GM19238 (cell line): ENCODE results near the gene PLCB3.
A peak's percentile ranks its signal among the peaks of the same experiment; 100 is the strongest.
"Not testable (repeated sequence)": the region's sequence is repeated elsewhere in the genome, so short reads cannot be mapped to it uniquely, and the experiment has no call there.

Experiments used
- DNase-seq: peaks from one replicate; pipeline ENCODE4 v3.0.0; 2011; ENCODE audit warnings: low spot score; ENCODE audit not compliant: insufficient read length

Gene PLCB3

DNA sequence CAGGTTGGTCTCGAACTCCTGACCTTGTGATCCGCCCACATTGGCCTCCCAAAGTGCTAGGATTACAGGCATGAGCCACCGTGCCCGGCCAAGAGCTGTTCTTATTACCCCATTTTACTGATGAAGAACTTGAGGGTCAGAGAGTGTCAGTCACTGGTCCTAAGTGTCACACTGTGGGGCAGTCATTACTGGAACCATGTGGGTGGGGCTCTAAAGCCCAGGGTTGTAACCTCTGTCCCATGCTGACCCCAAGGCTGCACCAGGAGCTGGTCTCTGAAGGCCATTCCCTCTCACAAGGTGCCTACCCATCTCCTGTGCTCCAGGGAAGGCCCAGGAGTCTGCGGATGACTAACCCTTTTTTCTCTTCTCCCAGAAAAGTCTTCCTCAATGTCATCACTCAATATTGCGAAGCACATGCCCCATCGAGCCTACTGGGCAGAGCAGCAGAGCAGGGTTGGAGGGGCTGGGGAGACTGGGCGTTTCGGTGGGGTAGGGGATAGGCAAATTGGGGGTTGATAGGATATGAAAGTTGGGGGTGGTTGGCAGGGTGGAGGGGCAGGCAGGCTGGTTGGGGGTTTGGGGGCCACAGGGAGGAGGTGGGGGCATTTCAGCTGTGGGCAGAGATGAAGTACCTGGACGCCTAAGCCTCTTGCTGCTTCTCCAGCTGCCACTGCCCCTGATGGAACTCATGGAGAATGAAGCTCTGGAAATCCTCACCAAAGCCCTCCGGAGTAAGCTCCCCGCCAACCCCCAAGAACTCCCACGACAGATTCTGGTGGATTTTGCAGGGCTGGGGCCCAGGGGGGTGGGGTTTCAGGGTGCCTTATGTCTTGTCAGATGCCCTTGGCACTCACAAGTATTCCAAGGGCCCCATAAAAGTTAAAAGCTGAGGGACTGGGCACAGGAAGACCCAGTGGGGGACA is 52.0 kb downstream of the PLCB3 start:
- DNase-seq, result no peak

DNA sequence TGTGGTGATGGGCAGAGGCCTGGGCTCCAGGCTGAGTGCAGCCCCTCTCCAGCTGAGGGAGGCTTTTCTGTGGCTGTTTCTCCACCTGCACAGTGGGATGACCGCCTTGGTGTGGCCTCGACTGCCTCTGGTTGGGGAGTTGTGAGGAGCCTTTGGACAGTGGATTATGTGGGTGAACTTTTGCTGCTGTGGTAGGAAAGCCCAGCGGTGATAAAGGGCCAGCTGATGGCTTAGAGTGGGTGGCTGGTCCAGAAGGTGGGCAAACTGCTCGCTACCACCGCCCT is 52.6 kb downstream of the PLCB3 start:
- no peak for DNase-seq

DNA sequence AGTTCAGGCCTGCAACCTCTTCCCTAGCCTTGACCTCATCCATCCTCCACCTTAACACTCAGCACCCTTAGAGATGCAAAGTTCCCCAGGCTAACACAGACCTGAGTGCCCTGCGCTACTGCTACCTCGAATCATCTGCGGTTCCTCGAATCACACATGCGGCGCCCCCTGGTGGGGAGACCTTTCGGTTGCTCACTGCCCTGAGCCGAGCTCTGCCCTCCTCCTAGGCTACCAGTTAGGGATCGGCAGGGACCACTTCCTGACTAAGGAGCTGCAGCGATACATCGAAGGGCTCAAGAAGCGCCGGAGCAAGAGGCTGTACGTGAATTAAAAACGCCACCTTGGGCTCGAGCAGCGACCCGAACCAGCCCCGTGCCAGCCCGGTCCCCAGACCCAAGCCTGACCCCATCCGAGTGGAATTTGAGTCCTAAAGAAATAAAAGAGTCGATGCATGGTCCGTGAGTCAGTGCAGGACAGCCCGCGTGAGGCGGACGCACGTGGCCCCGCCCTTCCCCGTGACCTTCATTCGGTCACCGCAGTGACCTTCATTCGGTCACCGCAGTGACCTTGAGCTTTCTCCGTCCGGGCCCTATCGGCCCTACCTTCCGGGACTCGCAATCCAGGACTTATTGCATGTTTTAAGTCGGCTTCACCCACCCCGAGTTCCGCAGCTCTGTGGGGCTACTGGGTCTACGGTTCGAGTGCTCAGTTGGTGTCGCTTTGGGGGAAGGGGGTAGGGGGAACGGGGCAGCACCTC is 53.2 kb downstream of the PLCB3 start:
- peak; percentile 93 for DNase-seq

DNA sequence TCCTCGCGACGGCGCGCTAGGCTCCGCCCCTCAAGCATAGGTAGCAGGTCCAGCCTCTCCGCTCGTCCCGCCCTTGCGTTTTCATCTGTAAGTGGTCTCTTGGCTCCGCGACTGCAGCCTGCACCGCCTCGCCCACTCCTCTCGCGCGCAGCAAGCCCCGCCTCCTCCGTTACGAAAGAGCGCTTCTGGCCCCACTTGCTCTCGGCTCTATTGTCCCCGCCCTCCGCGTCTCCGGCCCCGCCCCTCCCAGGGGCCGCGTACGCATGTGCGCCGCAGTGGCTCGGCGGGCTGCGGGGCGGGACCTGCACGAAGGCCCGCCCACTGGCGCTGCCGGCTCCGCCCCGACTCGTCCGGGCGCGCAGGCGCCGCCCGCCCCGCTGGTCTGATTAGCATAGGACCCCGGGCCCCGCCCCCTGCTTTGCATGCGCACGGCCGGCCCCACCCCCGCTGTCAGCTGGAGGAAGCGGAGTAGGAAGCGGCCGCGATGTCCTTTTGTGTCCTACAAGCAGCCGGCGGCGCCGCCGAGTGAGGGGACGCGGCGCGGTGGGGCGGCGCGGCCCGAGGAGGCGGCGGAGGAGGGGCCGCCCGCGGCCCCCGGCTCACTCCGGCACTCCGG is 53.9 kb downstream of the PLCB3 start, which contains the start of gene ESRRA:
TSS of gene ESRRA (plus strand) at position 450 of the 616 bp plus-strand sequence. CDS start 1,656 bp downstream, outside the sequence.
- peak; percentile 98 for DNase-seq

DNA sequence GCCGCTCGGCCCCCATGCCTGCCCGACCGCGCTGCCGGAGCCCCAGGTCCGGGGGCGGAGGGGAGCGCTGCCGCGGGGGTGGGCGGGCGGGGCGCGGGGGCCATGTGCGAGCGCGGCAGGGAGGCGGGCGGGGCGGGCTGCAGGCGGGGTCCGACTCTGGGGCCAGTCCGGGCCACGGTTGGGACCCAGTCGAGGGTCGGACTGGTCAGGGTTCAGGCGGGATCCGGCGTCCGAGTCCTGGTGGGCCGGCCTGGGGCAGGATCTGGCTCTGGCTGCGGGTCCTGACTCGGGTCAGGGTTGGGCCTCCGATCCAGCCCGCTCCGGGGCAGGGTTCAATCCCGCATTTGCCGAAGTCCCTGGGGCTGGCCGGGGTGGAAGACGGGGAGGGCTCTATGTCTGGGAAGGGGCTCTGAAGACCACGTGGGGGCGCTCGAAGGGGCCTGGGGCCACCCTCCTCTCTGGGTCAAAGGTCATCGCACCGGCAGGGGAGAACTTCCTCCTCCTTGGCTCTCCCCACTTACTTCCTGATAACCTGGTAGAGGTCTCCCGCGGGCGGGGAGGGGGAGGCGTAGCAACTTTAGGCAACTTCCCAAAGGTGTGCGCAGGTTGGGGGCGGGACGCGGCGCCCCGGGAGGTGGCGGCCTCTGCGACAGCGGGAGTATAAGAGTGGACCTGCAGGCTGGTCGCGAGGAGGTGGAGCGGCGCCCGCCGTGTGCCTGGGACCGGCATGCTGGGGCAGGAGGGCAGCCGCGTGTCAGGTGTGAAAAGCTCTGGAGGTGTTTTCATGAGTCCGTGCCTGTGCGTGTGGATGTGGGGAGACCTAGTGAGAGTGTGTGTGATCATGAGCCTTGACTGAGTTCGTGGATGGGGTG is 54.6 kb downstream of the PLCB3 start:
- no peak for DNase-seq

DNA sequence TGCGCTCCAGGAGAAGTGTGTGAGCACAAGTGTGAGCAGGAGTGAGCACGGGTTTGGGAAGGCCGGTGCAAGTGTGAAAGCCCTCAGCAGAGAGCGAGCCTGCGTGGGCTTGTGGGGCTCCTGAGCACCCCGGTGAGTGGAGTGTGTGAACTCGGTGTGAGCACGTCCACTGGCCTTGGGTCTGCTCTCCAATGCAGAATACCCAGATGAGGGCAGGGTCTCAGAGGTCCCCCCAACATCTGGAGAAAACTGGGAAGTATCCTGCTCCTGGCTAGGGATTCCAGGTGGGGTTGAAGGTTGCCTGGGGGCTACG is 55.2 kb downstream of the PLCB3 start:
- no peak for DNase-seq

DNA sequence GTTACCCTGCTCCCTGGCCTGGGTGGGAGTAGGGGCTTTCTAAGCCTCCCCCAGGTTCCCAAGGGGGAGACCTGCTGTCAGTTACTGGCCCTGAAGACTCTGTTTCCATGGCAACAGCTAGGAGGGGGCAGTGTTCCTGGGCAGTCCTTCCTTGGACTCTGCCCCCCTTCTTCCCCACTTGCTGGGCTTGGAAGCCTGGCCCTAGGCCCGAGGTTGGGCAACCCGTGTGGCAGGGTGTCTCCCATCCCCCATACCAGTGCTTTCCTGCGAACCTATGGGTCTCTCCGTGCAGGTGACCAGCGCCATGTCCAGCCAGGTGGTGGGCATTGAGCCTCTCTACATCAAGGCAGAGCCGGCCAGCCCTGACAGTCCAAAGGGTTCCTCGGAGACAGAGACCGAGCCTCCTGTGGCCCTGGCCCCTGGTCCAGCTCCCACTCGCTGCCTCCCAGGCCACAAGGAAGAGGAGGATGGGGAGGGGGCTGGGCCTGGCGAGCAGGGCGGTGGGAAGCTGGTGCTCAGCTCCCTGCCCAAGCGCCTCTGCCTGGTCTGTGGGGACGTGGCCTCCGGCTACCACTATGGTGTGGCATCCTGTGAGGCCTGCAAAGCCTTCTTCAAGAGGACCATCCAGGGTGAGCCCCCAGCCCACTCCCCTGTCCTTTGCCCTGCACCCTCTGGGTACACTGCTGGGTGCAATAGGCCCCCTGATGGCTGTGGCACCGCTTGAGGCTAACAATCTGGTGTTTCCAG is 55.7 kb downstream of the PLCB3 start:
- DNase-seq, result no peak

DNA sequence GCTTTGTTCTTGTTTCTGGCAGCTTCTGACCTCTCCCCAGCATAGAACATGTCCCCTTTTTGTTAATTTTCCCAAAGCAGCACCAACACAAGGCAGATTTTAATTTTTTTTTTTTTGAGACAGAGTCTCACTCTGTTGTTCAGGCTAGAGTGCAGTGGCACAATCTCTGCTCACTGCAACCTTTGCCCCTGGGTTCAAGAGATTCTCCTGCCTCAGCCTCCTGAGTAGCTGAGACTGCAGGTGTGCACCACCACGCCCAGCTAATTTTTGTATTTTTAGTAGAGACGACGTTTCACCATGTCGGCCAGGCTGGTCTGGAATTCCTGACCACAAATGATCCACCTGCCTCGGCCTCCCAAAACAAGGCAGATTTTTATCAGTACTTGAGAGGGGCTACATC is 56.5 kb downstream of the PLCB3 start:
- DNase-seq, result not testable (repeated sequence)

DNA sequence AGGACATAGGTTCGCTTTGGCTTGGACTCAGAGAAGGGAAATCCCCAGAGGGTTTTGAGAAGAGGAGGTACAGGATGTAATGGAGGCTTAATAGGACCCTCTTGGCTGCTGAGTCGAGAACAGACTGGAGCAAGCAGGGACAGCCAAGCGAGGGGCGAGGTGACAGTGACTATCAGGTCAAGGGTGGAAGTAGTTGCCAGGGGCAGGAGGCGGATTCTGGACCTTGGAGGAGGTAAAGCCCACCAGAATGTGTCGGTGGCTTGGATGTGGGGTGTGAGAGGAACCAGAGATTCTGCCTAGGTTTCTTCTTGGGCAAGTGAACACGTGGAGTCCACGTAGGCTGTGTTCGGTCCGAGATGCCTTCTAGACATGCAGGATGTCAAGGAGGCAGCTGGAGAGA is 61.6 kb downstream of the PLCB3 start:
- no peak for DNase-seq

DNA sequence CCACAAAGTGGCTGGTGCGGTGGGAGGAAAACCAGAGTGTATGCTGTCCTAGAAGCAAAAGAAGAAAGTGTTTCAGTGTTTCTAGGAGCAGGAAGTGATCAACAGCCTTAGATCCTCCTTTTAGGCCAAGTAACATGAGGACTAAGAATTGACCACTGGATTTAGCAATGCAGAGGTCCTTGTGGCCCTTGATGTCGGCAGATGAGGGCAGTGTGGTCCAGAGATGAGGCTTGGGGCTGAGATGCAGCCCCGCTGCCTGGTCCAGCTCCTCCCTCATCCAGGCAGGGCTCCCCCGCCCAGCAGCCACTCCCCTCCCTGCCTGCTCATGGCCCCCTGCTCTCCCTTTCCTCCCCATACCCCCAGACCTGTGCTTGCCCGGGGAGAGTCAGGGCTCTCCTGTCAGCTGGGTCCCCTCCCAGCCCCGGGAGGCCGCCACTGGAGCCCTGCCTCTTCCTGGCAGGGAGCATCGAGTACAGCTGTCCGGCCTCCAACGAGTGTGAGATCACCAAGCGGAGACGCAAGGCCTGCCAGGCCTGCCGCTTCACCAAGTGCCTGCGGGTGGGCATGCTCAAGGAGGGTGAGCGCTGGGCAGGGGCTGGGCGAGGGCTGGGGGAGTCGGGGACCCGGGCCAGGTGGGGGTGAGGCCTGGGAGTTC is 62.3 kb downstream of the PLCB3 start:
- DNase-seq, result no peak

DNA sequence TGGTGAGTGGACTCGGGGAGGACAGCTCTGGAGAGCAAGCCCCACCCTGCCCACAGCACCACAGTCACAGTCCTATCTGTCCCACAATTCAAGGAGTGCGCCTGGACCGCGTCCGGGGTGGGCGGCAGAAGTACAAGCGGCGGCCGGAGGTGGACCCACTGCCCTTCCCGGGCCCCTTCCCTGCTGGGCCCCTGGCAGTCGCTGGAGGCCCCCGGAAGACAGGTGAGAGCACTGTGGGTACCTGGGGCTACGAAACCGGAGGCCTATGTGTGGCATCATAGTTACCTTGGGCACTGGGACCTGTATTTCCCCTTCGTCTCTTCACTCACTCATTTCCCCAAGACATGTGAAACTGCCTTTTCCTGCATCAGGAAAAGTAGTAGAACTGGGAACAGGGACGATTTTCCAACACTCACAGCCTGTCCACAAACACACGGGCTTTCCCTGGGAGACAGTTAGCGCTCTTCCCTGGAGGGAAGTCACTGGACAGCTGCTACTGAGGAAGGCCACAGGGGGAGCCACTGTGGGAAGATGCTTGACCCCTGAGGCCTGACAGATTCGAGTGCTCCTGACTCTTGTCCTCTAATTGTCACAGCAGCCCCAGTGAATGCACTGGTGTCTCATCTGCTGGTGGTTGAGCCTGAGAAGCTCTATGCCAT is 62.9 kb downstream of the PLCB3 start:
- no peak for DNase-seq

DNA sequence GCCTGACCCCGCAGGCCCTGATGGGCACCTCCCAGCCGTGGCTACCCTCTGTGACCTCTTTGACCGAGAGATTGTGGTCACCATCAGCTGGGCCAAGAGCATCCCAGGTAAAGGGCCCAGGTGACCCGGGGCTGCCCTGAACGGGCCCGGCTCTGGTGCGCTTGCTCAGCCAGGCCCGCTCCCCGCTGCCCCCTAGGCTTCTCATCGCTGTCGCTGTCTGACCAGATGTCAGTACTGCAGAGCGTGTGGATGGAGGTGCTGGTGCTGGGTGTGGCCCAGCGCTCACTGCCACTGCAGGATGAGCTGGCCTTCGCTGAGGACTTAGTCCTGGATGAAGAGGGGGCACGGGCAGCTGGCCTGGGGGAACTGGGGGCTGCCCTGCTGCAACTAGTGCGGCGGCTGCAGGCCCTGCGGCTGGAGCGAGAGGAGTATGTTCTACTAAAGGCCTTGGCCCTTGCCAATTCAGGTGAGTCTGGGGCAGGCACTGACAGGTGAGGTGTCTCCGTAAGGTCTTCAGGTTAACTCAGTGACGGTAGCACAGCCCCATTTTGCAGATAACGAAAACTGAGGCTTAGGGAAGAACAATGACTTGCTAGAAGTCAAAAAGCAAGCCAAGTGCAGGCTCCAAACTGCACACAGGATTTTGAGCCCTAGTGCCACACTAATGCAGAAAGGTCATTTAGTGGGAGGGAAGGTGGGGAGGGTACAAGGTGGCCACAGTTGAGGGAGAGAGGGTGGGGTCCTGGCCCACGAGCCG is 63.7 kb downstream of the PLCB3 start:
- no peak for DNase-seq

DNA sequence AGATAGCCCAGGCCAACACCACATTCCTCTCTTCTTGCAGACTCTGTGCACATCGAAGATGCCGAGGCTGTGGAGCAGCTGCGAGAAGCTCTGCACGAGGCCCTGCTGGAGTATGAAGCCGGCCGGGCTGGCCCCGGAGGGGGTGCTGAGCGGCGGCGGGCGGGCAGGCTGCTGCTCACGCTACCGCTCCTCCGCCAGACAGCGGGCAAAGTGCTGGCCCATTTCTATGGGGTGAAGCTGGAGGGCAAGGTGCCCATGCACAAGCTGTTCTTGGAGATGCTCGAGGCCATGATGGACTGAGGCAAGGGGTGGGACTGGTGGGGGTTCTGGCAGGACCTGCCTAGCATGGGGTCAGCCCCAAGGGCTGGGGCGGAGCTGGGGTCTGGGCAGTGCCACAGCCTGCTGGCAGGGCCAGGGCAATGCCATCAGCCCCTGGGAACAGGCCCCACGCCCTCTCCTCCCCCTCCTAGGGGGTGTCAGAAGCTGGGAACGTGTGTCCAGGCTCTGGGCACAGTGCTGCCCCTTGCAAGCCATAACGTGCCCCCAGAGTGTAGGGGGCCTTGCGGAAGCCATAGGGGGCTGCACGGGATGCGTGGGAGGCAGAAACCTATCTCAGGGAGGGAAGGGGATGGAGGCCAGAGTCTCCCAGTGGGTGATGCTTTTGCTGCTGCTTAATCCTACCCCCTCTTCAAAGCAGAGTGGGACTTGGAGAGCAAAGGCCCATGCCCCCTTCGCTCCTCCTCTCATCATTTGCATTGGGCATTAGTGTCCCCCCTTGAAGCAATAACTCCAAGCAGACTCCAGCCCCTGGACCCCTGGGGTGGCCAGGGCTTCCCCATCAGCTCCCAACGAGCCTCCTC is 64.6 kb downstream of the PLCB3 start:
- not testable (repeated sequence) for DNase-seq

DNA sequence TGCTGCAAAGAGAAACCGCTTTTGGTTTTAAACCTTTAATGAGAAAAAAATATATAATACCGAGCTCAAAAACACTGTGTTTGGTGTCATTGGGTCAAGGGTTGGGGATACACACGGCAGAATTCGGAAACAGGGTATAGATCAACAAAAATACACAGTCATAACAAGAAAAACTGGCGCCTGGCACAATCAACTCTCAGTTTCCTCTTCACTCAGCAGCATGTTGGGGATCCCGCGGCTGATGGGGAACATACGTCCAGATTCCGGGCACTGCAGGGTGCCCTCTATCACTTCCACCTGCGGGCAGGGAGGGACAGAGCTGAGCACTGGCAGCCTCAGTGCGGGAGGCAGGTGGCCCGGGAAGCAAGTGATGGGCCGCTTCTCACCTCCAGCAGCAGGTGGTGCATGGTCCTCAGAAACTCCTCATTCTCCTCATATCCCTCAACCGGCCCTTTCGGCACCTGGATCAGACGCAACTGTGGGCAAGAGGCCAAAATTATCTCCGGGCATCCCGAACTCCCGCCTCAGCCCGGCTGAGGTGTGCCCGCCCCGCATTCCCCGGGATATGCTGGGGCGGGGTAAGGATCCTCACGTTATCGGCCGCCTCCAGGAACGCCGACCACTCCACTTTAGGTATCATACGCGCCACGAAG is 65.5 kb downstream of the PLCB3 start:
- no peak for DNase-seq

DNA sequence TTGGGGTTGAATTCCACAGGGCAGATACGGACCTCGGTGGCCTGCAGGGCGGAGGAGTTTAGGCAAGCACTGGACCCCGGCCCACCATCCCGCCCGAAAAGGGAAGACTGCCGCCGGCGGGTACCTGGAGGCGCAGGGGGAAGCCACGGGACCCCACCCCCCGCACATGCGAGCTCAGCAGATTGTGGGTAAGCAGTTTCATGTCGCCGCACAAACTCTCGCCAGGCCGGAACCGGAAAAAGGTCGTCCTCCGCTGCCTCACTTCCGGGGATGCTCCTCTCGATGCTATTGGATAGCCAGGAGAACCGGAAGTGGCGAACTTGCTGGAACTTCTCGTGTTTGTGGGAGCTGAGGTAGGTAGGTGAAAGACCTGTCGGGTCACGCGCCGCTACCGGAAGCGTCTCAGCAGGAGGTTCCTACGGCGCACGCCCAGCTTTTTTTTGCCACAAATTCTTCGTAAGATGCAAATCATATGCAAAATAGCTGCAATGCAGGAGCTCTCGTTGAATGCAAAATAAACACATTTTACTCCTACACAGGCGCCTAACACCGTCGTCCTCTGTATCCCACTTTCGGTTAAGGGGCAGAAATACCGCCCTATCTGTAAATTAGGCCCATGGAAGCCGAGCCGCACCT is 66.1 kb downstream of the PLCB3 start, which contains the start of gene TRMT112:
TSS of gene TRMT112 (minus strand) at position 235 of the 636 bp plus-strand sequence. CDS start at position 202, 33 bp downstream.
- peak; percentile 94 for DNase-seq

DNA sequence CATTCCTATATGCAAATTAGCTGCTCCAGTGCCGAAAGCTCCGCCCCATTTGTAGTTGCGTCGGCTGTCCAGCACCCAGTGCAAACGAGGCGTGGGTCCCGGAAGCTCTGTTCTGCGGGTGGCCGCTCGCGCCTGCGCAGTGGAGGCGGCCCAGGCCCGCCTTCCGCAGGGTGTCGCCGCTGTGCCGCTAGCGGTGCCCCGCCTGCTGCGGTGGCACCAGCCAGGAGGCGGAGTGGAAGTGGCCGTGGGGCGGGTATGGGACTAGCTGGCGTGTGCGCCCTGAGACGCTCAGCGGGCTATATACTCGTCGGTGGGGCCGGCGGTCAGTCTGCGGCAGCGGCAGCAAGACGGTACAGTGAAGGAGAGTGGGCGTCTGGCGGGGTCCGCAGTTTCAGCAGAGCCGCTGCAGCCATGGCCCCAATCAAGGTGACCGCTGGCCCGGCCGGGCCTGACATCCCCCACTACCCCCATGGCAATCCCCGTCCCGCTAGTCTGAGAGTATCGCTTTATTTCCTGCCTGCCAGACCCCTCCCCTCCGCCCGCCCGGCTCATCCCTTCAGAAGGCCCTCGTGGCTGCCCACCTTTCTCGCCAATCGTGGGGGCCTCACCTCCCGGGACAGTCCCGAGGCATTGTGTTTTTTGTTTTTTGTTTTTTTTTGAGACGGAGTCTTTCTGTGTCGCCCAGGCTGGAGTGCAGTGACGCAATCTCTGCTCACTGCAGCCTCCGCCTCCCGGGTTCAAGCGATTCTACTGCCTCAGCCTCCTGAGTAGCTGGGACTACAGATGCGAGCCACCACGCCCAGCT is 66.8 kb downstream of the PLCB3 start, which contains the start of gene PRDX5:
TSS of gene PRDX5 (plus strand) at position 161 of the 805 bp plus-strand sequence. CDS start at position 256, 95 bp downstream.
- peak; percentile 96 for DNase-seq
